GM12878 (cell line): ENCODE measurements around the gene GPSM1. TPM values are rescaled to one million over a fixed set of nuclear protein-coding genes. Genes with fewer than 3 reads are reported as not detected.

Experiments
- ATAC-seq: fragments of 200-7000 bp; cut with Tn5 transposase; 3 replicates; pipeline ENCODE4 v1.9.1; 2020; ENCODE audit warnings: mild to moderate bottlenecking, moderate library complexity
- BruUV-seq: library from RNA; stranded (reverse); fragments of 400-500 nt; replicated peaks from 2 replicates; lab custom pipeline; 2021; lab: Mats Ljungman, UMichigan
- CTCF ChIA-PET: fragments of 300-600 bp; sonication (Branson Sonifier 250); formaldehyde crosslinking; extraction: SDS; loops from one replicate; lab custom pipeline; 2021; ENCODE audit warnings: inconsistent platforms; lab: Yijun Ruan, JAX
- POLR2A ChIA-PET: fragments of 350-600 bp; formaldehyde crosslinking; extraction: SDS; loops from one replicate; lab custom pipeline; 2021; ENCODE audit warnings: inconsistent platforms; lab: Charles Lee
- RAD21 ChIA-PET: fragments of 300-600 bp; sonication (Branson Sonifier 250); formaldehyde crosslinking; loops from one replicate; lab custom pipeline; 2023; ENCODE audit warnings: antibody characterized with exemption; ENCODE audit not compliant: unreplicated experiment; lab: Charles Lee
- SMC1A ChIA-PET: fragments of 300-600 bp; sonication (Branson Sonifier 250); formaldehyde crosslinking; loops from one replicate; lab custom pipeline; 2023; ENCODE audit not compliant: unreplicated experiment, uncharacterized antibody; lab: Charles Lee
- DNase-seq: peaks from one replicate; pipeline ENCODE4 v3.0.0-alpha.2; 2011; ENCODE audit warnings: low read depth, low spot score
- FAIRE-seq: peaks from 3 replicates; lab custom pipeline; 2011; peaks lifted over from hg19 to GRCh38; lab: Jason Lieb, UNC
- H2AFZ ChIP-seq: 2 replicates; pipeline ENCODE4 v1.6.0; 2011; ENCODE audit warnings: low read depth, low read length, control low read depth; ENCODE audit not compliant: control insufficient read depth
- H3K27ac ChIP-seq: 2 replicates; pipeline ENCODE4 v1.5.1; 2011; ENCODE audit warnings: control low read depth; ENCODE audit not compliant: control insufficient read depth, insufficient read depth
- H3K27me3 ChIP-seq, 2 experiments: replicated peaks in 1 of 2; 2 replicates each; pipeline versions ENCODE4 v1.6.0 to v1.6.1; 2011; ENCODE audit warnings: low read length in 1 of 2; ENCODE audit not compliant: control insufficient read depth in 2 of 2, insufficient read depth in 2 of 2
- H3K36me3 ChIP-seq, 2 experiments: 2 replicates each; pipeline ENCODE4 v1.5.1; 2011; ENCODE audit warnings: low read length in 1 of 2; ENCODE audit not compliant: control insufficient read depth in 2 of 2, insufficient read depth in 2 of 2
- H3K4me1 ChIP-seq: 2 replicates; pipeline ENCODE4 v1.6.1; 2011; ENCODE audit warnings: mild to moderate bottlenecking, low read length, moderate library complexity, mixed read lengths; ENCODE audit not compliant: control insufficient read depth, insufficient read depth
- H3K4me2 ChIP-seq: 2 replicates; pipeline ENCODE4 v1.6.0; 2011; ENCODE audit warnings: control low read depth; ENCODE audit not compliant: control insufficient read depth, insufficient read depth
- H3K4me3 ChIP-seq: fragments of 200-600 bp; sonication (generic); 2 replicates; pipeline ENCODE4 v1.5.1; 2016
- H3K79me2 ChIP-seq: 2 replicates; pipeline ENCODE4 v1.6.0; 2011; ENCODE audit warnings: low read length; ENCODE audit not compliant: control insufficient read depth, insufficient read depth
- H3K9ac ChIP-seq: 2 replicates; pipeline ENCODE4 v1.8.0; 2011; ENCODE audit warnings: low read length, control low read depth, mixed read lengths; ENCODE audit not compliant: control insufficient read depth, insufficient read depth
- H3K9me3 ChIP-seq: replicated peaks from 3 replicates; pipeline ENCODE4 v1.5.1; 2011; ENCODE audit warnings: mild to moderate bottlenecking, low read length; ENCODE audit not compliant: control insufficient read depth, insufficient read depth
- H4K20me1 ChIP-seq: 2 replicates; pipeline ENCODE4 v1.6.0; 2011; ENCODE audit not compliant: control insufficient read depth, insufficient read depth
- CHD4 ChIP-seq: fragments of 200-600 bp; sonication (generic); IDR thresholded peaks from 2 replicates; pipeline ENCODE4 v1.6.1; 2016; ENCODE audit warnings: mild to moderate bottlenecking
- FOS ChIP-seq: IDR thresholded peaks from 3 replicates; pipeline ENCODE4 v1.6.1; 2011; ENCODE audit warnings: borderline replicate concordance; ENCODE audit not compliant: insufficient read length; ENCODE audit errors: extremely low read depth
- MEF2B ChIP-seq: fragments of 450-650 bp; IDR thresholded peaks from 2 replicates; pipeline ENCODE4 v1.6.1; 2018; ENCODE audit warnings: mild to moderate bottlenecking, moderate library complexity; ENCODE audit not compliant: partially characterized antibody, poor library complexity, severe bottlenecking
- MTA2 ChIP-seq: fragments of 450-650 bp; IDR thresholded peaks from 2 replicates; pipeline ENCODE4 v1.6.1; 2016; ENCODE audit warnings: low read depth, mild to moderate bottlenecking, moderate library complexity
- NRF1 ChIP-seq: conservative IDR thresholded peaks from 2 replicates; pipeline ENCODE4 v1.6.1; 2011; ENCODE audit warnings: mild to moderate bottlenecking, low read depth, low read length, improper control_type of control experiment
- POU2F2 ChIP-seq: IDR thresholded peaks from 3 replicates; pipeline ENCODE4 v1.6.1; 2011; ENCODE audit warnings: low read depth, mild to moderate bottlenecking, low read length, borderline replicate concordance
- TCF12 ChIP-seq: IDR thresholded peaks from 2 replicates; pipeline ENCODE4 v1.6.1; 2011; ENCODE audit warnings: low read depth, mild to moderate bottlenecking, low read length
- WRNIP1 ChIP-seq: IDR thresholded peaks from 2 replicates; pipeline ENCODE4 v1.6.1; 2011; ENCODE audit warnings: low read depth, low read length, improper control_type of control experiment, borderline replicate concordance
- ZNF622 ChIP-seq: fragments of 450-650 bp; IDR thresholded peaks from 2 replicates; pipeline ENCODE4 v1.6.1; 2017; ENCODE audit warnings: mild to moderate bottlenecking, inconsistent platforms
- WGBS: methylation state at CpG from one replicate; pipeline ENCODE4 v1.1.6; 2016; ENCODE audit warnings: low lambda C conversion rate; ENCODE audit not compliant: insufficient replicate concordance, insufficient coverage; ENCODE audit errors: missing lambda C conversion rate; 5-methylcytosine and 5-hydroxymethylcytosine counted together
- in situ Hi-C: fragments of 300-500 bp; cut with MboI; formaldehyde crosslinking; loops from 9 replicates; pipeline ENCODE4 v1.14.3; 2018; ENCODE audit warnings: mixed read lengths
- intact Hi-C: fragments of 100-400 bp; cut with micrococcal nuclease; formaldehyde crosslinking; loops from one replicate; pipeline ENCODE4 v1.14.2; 2022; ENCODE audit not compliant: unreplicated experiment
- polyA plus RNA-seq, 11 experiments: library from polyadenylated mRNA; depleted of rRNA in 4 of 11; unstranded in 6 of 11; stranded (reverse) in 5 of 11; fragments of >200 nt; fragmentation: Nextera tagmentation in 4 of 11; fragmentation: Illumina TruSeq in 1 of 11; extraction: Ambion mirVana in 4 of 11; extraction: Trizol in 1 of 11; gene quantifications; 1 replicate in 1 of 11; 2 replicates in 10 of 11; pipeline versions ENCODE4 v1.2.1 to v1.2.3, GENCODE V29; 2011 to 2016; ENCODE audit warnings: inconsistent platforms in 2 of 11, missing spikeins in 2 of 11, low read depth in 1 of 11
- total RNA-seq, 4 experiments: library from RNA; depleted of rRNA in 3 of 4; stranded (reverse); fragments of >200 nt in 3 of 4; fragmentation: Illumina TruSeq in 1 of 4; extraction: Trizol in 1 of 4; gene quantifications; 2 replicates each; pipeline versions ENCODE4 v1.2.1 to v1.2.3, GENCODE V29; 2013 to 2021
- TF ChIP-seq, protein P1 (sequence below): IDR thresholded peaks from 2 replicates; pipeline ENCODE4 v1.6.1; 2011; ENCODE audit warnings: borderline replicate concordance, low read depth, mild to moderate bottlenecking, moderate library complexity, low read length; ENCODE audit not compliant: insufficient read depth, poor library complexity, severe bottlenecking

GPSM1 gene
- total and polyA plus RNA-seq, 10 of the 15 experiments (the other 5 are each of a cell fraction or from before 2014, with no cell fraction given): 0.04 to 0.10 (median 0.10) TPM; not detected in 7

- in situ Hi-C loops: no loop called here
Measured at GRCh38 chr9:136282272-136282861, 45.0 kb upstream of the GPSM1 start.

More at GRCh38 chr9:136282272-136282861, 45.0 kb upstream of the GPSM1 start:
- BruUV-seq: no TSS peak
- H3K79me2 ChIP-seq: no peaks in the 10 kb centered on the region
- no peaks in the 10 kb centered on the region for H3K4me1 ChIP-seq
- no peak for TF ChIP-seq NRF1
- TF ChIP-seq CHD4: no peak
- TF ChIP-seq, protein P1, sequence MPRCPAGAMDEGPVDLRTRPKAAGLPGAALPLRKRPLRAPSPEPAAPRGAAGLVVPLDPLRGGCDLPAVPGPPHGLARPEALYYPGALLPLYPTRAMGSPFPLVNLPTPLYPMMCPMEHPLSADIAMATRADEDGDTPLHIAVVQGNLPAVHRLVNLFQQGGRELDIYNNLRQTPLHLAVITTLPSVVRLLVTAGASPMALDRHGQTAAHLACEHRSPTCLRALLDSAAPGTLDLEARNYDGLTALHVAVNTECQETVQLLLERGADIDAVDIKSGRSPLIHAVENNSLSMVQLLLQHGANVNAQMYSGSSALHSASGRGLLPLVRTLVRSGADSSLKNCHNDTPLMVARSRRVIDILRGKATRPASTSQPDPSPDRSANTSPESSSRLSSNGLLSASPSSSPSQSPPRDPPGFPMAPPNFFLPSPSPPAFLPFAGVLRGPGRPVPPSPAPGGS: no peak
- no peak for TF ChIP-seq TCF12
- TF ChIP-seq FOS: no peak
- no peak for TF ChIP-seq MTA2
- TF ChIP-seq ZNF622: no peak
- TF ChIP-seq MEF2B: no peak
- TF ChIP-seq POU2F2: no peak
- no peak for TF ChIP-seq WRNIP1
- TF ChIP-seq, all 136 proteins: peak for 0
- Histone ChIP-seq H4K20me1 (no peaks in the 10 kb centered on the region), H3K9ac (no peak overlapping the region), H3K36me3 (no peaks in the 10 kb centered on the region), H2AFZ (no peak overlapping the region), H3K4me3 (no peak overlapping the region), H3K27ac (no peak overlapping the region), H3K27me3 (no peaks in the 10 kb centered on the region), H3K4me2 (no peak overlapping the region), H3K9me3 (no peaks in the 10 kb centered on the region)
- DNase-seq (no peak), ATAC-seq (no peak), FAIRE-seq (no peak)
- CTCF ChIA-PET: interaction anchor here (1.2 to 2.3 kb wide), 5 partner anchors 14 to 143 kb away, joined by 3 to 11 read pairs (median 7); partner anchors contain the start of gene DNLZ
- intact Hi-C loops: loop anchor here (10.0 kb wide), 1 partner anchor 318 kb away; the partner anchor contains the start of gene UBAC1
- POLR2A ChIA-PET: interaction anchor here (0.5 kb wide), 1 partner anchor 212 kb away, joined by 3 read pairs; no protein-coding TSS in a partner anchor
- WGBS: 3% methylated on average over 14 of the region's 14 CpGs
- RAD21 ChIA-PET: interaction anchor here (1.1 to 2.4 kb wide), 2 partner anchors 39 to 112 kb away, joined by 3 to 10 read pairs; no protein-coding TSS in a partner anchor
- SMC1A ChIA-PET: interaction anchor here (1.2 kb wide), 1 partner anchor 112 kb away, joined by 6 read pairs; no protein-coding TSS in a partner anchor
